DND-41 (cell line): ENCODE measurements around the gene TLE1.

Experiments
- ATAC-seq: fragments of 200-7000 bp; cut with Tn5 transposase; 3 replicates; pipeline ENCODE4 v1.9.1; 2021; ENCODE audit warnings: low read depth; ENCODE audit not compliant: insufficient read depth
- DNase-seq: peaks from one replicate; pipeline ENCODE4 v3.0.0-alpha.2; 2020
- H2AFZ ChIP-seq: 2 replicates; pipeline ENCODE4 v1.6.0; 2012; ENCODE audit warnings: low read depth, low read length
- H3K27ac ChIP-seq: 2 replicates; pipeline ENCODE4 v1.5.1; 2012; ENCODE audit warnings: low read length, inconsistent platforms
- H3K27me3 ChIP-seq: fragments of 200-600 bp; sonication (generic); 2 replicates; pipeline ENCODE4 v1.6.0; 2012; ENCODE audit warnings: low read length, mild to moderate bottlenecking, inconsistent platforms; ENCODE audit not compliant: insufficient read depth, poor library complexity
- H3K36me3 ChIP-seq: 2 replicates; pipeline ENCODE4 v1.5.1; 2012; ENCODE audit warnings: low read length, inconsistent platforms; ENCODE audit not compliant: insufficient read depth
- H3K4me1 ChIP-seq: 2 replicates; pipeline ENCODE4 v1.5.1; 2012; ENCODE audit warnings: mild to moderate bottlenecking, low read length; ENCODE audit not compliant: insufficient read depth
- H3K4me2 ChIP-seq: 2 replicates; pipeline ENCODE4 v1.6.0; 2012; ENCODE audit warnings: mild to moderate bottlenecking, moderate library complexity, low read length, inconsistent platforms; ENCODE audit not compliant: insufficient read depth
- H3K4me3 ChIP-seq, 2 experiments: fragments of 200-600 bp in 1 of 2; shearing (Covaris generic) in 1 of 2; 2 replicates each; pipeline ENCODE4 v1.5.1; 2012 to 2016; ENCODE audit warnings: inconsistent platforms in 2 of 2, low read length in 2 of 2, mild to moderate bottlenecking in 2 of 2, low read depth in 1 of 2, moderate library complexity in 1 of 2
- H3K79me2 ChIP-seq: 2 replicates; pipeline ENCODE4 v1.6.0; 2012; ENCODE audit warnings: low read length, inconsistent platforms; ENCODE audit not compliant: insufficient read depth
- H3K9ac ChIP-seq: 2 replicates; pipeline ENCODE4 v1.6.0; 2012; ENCODE audit warnings: low read depth, mild to moderate bottlenecking, inconsistent platforms, low read length, moderate library complexity
- H3K9me3 ChIP-seq: 2 replicates; pipeline ENCODE4 v1.5.1; 2012; ENCODE audit warnings: low read length, moderate library complexity, mild to moderate bottlenecking, inconsistent platforms; ENCODE audit not compliant: insufficient read depth, severe bottlenecking
- H4K20me1 ChIP-seq: 2 replicates; pipeline ENCODE4 v1.6.0; 2012; ENCODE audit warnings: low read length; ENCODE audit not compliant: insufficient read depth
- EZH2 ChIP-seq: IDR thresholded peaks from 3 replicates; pipeline ENCODE4 v1.6.1; 2012; ENCODE audit warnings: borderline replicate concordance, low read depth, mild to moderate bottlenecking, moderate library complexity, low read length, inconsistent platforms; ENCODE audit not compliant: severe bottlenecking
- TF ChIP-seq, protein P1 (sequence below): IDR thresholded peaks from 2 replicates; pipeline ENCODE4 v1.5.1; 2012; ENCODE audit warnings: borderline replicate concordance, low read length, moderate library complexity, mild to moderate bottlenecking; ENCODE audit not compliant: poor library complexity, severe bottlenecking; ENCODE audit errors: extremely low read depth

Gene TLE1

DNA sequence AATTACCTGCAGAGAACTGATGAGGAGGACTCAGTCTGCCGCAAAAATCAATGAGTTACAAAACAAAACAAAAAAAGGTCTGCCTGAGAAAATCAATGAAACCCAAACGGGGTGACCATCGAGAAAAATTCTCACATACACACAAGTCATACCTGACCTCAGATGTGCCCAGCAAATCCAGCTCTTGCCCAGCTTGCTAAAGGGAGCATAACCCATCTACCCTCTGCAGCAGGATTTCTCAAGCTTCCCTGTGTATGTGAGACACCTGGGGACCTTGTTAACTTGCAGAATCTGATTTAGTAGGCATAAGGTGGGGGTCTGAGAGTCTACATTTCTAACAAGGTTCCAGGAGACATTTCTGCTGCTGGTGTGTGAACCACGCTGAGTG lies 126.3 kb downstream of the TLE1 start:
- TF ChIP-seq, protein P1, sequence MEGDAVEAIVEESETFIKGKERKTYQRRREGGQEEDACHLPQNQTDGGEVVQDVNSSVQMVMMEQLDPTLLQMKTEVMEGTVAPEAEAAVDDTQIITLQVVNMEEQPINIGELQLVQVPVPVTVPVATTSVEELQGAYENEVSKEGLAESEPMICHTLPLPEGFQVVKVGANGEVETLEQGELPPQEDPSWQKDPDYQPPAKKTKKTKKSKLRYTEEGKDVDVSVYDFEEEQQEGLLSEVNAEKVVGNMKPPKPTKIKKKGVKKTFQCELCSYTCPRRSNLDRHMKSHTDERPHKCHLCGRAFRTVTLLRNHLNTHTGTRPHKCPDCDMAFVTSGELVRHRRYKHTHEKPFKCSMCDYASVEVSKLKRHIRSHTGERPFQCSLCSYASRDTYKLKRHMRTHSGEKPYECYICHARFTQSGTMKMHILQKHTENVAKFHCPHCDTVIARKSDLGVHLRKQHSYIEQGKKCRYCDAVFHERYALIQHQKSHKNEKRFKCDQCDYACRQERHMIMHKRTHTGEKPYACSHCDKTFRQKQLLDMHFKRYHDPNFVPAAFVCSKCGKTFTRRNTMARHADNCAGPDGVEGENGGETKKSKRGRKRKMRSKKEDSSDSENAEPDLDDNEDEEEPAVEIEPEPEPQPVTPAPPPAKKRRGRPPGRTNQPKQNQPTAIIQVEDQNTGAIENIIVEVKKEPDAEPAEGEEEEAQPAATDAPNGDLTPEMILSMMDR = no peak
- TF ChIP-seq EZH2 = no peak
- Histone ChIP-seq H3K79me2 (no peaks in the 10 kb centered on the region), H4K20me1 (no peaks in the 10 kb centered on the region), H3K27ac (no peak overlapping the region), H3K9me3 (no peaks in the 10 kb centered on the region), H3K4me3 (no peak overlapping the region), H3K4me1 (no peaks in the 10 kb centered on the region), H3K9ac (no peak overlapping the region), H3K27me3 (no peaks in the 10 kb centered on the region), H3K4me2 (no peak overlapping the region), H3K36me3 (no peaks in the 10 kb centered on the region), H2AFZ (no peak overlapping the region)
- no peak for DNase-seq
- ATAC-seq = no peak

DNA sequence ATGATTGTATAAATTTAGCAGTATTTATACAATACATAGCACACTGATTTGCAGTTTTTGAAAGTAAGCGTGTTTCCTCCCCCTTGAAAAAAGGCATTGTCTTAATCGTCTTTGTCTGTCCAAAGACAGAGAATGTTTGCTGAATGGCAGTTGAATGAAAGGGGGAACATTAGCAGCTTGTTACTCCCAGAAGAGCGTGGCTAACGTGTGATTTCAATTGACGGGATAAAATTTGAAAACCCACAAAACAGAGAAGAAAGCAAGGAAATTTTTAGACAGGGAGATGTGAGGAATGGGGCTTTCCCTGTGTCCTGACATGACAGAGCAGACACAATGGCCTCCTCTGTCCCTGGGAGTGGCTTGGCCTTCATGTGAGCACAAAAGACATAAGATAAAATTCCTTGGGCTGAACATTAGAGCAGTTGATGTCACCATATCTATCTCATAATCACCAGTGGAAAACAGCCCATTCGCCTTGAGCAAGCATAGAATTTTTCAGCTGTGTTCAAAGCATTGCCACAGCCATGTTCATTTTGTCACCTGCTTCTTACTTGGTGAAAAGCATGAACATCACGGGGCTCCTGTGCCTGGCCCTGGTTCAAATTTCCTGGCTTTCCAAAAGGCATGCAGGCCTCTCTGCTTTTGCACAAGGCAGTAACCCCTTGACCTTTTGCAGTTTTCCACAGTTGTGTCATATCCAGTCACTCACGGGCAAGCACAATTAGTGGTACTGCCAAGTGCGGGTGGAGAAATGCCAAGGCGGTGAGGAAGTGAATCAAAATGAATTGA lies 126.9 kb downstream of the TLE1 start:
- Histone ChIP-seq H3K4me2 (no peak overlapping the region), H4K20me1 (no peaks in the 10 kb centered on the region), H3K4me3 (no peak overlapping the region), H3K9ac (no peak overlapping the region), H3K36me3 (no peaks in the 10 kb centered on the region), H3K4me1 (no peaks in the 10 kb centered on the region), H3K27ac (no peak overlapping the region), H3K9me3 (no peaks in the 10 kb centered on the region), H3K27me3 (no peaks in the 10 kb centered on the region), H2AFZ (no peak overlapping the region), H3K79me2 (no peaks in the 10 kb centered on the region)
- TF ChIP-seq EZH2 = no peak
- TF ChIP-seq, protein P1 = no peak
- DNase-seq (no peak), ATAC-seq (no peak)

DNA sequence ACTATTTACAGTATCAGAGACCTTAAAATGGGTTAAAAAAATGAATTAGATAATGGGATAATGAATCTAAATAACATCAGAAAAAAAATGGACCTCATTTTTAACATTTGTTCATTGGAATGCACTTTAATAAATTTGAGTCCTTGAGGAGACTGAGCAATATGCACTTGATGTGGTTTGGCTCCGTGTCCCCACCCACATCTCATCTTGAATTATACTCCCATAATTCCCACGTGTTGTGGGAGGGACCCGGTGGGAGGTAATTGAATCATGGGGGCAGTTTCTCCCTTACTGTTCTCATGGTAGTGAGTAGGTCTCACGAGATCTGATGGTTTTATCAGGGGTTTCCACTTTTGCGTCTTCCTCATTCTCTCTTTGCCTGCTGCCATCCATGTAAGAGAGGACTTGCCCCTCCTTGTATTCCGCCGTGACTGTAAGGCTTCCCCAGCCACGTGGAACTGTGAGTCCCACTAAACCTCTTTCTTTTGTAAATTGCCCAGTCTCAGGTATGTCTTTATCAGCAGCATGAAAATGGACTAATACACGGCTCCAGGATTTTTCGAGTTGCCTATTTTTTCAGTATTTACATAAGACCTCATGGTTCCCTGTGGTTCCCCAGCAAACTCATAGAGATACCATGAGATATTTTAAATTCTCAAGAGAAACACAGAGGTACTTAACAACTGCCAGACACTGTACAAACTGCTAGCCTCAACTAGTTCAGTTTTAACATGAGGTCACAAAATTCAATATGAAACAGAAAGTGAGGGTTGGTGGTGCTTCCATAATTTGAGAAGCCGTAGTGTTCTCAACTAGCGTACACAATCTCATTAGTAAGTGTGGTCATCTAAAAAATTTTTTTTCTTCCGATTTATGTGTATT lies 128.3 kb downstream of the TLE1 start:
- H2AFZ ChIP-seq = no peak overlapping the region
- no peaks in the 10 kb centered on the region for H3K9me3 ChIP-seq
- no peak for DNase-seq
- no peak overlapping the region for H3K4me2 ChIP-seq
- ATAC-seq = no peak
- no peaks in the 10 kb centered on the region for H4K20me1 ChIP-seq
- H3K9ac ChIP-seq = no peak overlapping the region
- no peaks in the 10 kb centered on the region for H3K79me2 ChIP-seq
- TF ChIP-seq, protein P1 = no peak
- no peak for TF ChIP-seq EZH2
- H3K27ac ChIP-seq = no peak overlapping the region
- H3K4me3 ChIP-seq = no peak overlapping the region
- no peaks in the 10 kb centered on the region for H3K4me1 ChIP-seq
- no peaks in the 10 kb centered on the region for H3K27me3 ChIP-seq
- H3K36me3 ChIP-seq = no peaks in the 10 kb centered on the region
